HPDE6-E6E7 (cell line): ENCODE data around the gene SEPTIN12.

Experiments used
- DNase-seq: peaks from one replicate; pipeline ENCODE4 v3.0.0; 2011; ENCODE audit warnings: missing footprints; ENCODE audit errors: extremely low spot score

SEPTIN12 gene

GRCh38 chr16:4729876-4730275 lies 58.3 kb downstream of the SEPTIN12 start:
- DNase-seq: no peak

GRCh38 chr16:4728676-4729075 lies 59.5 kb downstream of the SEPTIN12 start:
- no peak for DNase-seq
